Skin of body (tissue), 2 donors: ENCODE results near the gene UBE2E2. TPM values are rescaled to one million over a fixed set of nuclear protein-coding genes. Genes with fewer than 3 reads are reported as not detected.
A peak's percentile ranks its signal among the peaks of the same experiment; 100 is the strongest.

Experiments
- DNase-seq: peaks from one replicate; lab custom pipeline; 2025; lab: John Stamatoyannopoulos, UW
- total RNA-seq: library from RNA; depleted of rRNA; stranded (reverse); fragments of >200 nt; gene quantifications from one replicate; pipeline ENCODE4 v1.2.3, GENCODE V29; 2014

UBE2E2 gene
- total RNA-seq, 1 donor from 2014 or later: 111 TPM

DNA sequence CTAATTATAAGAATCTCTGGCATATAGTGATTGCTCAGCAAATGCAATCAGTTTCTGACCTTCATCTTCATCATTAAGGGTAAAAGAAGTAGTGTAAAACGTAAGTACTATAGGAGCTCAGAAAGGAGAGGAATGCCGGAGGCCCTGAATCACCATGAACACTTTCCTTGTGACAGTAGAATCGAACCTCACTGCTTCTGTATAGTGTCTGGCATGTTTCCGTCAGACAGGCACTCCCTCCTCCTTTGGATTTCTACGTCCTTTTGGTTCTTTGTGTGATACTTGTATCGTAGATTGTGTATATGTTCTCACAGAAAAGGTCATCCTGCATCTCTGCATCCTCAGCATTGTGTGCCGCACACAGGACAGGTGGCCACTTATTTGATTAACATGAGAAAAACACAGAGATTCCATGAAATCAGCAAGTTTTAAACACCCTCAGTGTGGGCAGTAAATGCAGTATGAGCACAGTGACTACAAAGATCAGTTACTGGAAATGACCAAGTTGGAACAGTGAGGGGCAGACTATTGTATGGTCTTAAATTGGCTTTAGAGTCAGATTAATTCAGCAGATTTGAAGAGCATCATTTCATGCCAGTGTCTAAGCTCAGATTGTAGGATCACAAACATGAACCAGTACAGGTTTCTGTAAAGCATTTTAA lies 234.5 kb downstream of the UBE2E2 start:
- no peak for DNase-seq

DNA sequence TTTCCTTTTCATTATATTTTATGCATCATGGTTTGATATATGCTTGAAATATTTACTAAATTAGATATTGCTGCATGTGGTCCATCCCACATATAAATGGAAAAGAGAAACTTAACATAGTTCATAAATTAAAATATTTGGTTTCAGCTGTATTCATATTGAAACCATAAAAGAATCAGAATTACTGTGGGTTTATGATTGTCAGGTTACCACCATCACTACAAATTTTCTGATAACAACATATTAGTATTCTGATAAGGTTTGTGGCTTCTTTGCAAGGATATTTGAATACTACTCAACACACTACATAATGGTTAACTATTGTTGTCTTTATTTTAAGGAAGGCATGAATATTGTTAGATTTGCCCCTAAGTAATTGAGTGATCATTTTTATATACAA lies 235.5 kb downstream of the UBE2E2 start:
- DNase-seq: no peak

DNA sequence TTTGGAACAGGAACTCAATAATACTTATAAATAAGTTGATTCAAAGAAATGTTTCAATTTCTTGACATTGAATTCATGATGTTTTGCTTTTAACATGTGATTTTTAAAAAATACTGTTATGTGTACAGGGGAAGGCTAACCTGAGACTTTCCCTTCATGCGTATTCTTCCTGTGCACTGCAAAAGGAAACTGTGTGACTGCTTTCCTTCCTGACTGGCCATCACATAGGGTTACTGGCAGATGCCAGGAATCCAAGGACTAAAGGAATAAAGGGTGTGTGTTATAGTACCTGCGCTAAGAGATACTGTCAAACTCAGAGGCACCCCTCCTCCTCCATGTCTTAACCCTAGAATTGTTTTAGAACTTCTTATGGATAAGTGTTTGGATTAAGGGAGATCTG lies 236.0 kb downstream of the UBE2E2 start:
- peak; percentile 5 for DNase-seq

DNA sequence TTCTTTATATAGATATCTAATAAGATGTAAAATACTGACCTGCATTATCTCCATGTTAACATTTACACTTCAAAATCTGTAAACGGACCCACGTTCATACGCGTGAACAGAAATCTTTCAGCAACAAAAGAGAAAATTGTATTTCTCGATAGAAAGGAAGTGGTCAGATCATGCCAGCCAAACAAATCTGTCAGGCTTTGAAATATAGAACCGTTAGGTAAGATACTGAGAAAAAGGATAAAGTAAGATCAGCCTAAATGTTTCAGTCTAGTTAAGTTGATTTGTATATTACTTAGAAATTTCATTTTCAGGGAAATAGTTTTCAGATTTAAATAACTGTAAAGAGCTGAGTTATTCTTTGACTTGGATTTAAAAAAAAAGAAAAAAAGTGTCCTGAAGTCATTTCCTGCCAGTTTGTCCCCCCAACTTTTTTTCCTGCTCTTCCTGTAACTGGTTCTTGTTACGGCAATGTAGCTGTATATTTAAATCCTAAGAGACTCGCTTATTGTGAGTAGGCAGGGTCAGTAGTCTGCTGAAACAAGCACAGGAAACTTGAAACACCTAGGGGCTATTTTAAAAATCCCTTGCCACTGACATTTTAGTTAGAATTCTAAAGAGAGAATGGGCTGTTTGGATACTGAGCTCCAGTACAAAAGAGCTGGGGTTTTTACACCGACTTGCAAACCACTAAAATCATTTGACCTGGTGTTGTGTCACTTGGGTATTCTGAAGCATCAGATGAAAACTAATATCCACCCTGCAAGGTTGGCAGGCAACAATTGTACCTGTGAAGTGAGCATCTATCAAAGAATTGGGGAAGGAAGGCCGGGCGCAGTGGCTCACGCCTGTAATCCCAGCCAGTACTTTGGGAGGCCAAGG lies 237.5 kb downstream of the UBE2E2 start:
- no peak for DNase-seq

DNA sequence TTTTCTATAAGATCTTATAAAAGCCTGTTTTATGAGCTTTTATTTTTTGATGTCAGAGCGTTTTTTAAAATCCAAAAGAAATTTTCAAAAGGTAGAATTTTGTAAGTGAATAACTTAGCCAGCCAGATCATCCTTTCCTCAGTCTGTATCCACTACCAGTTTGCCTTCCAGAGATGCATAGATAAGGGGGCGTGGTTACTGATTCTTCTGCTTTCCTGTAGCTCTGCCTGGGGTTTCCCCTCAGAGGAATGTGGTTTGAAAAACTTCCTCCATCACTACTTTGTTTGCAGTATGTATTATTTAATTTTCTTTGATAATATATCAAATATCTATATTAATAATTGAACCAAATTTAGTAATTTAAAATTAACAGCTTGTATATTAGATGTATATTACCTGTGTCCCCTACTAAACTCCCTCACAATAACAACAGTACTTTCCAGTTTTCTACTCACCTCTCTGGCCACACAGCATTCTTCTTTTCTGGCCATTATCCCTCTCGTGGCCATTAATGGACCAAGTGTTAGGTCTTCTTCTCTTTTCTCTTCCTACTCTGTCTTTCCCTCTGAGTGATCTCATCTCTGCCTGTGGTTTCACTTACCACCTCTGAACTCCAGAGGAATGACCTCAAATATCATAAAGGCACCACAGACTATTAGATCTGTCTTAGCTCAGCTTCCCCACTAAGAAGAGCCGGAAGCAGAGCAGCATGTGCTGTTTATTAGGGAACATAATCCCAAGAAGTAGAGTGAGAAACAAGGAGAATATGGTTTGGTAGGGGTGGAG lies 239.7 kb downstream of the UBE2E2 start:
- DNase-seq: no peak

DNA sequence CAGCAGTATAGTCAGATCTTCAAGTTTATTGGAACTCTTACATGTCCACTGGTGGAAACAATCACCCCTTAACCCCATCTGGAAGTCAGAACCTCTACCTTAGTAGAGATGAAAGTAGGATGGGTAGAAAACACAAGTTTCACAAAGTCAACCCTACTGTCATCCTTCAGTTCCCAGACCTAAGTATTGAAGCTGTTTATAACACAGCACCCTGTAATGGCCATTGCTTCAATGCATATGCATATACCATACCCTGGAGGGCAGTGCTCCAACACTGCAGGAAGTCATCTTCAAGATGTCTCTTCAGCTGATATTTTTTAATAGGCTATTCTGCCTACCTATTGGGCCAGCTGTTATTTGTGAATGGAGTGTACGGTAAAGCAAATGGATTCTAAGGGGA lies 241.3 kb downstream of the UBE2E2 start:
- DNase-seq: no peak

DNA sequence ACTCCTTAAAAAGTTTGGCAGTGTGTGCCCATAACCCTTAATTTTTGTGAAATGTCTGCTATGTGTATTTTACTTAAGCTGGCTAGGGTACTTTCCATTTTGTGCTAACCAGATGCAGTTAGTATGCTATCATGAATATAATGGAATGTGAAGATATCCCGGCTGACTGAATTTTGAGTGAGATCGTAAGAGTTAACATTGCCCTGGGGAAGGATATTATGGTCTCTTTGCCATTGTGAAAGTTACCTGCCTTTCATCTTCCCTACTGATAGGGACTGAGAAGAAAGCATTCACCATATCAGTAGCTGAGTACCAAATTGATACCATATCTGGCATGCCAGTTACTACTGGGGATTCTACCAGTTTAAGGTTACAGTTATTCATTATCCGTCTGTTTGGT lies 243.2 kb downstream of the UBE2E2 start:
- no peak for DNase-seq

DNA sequence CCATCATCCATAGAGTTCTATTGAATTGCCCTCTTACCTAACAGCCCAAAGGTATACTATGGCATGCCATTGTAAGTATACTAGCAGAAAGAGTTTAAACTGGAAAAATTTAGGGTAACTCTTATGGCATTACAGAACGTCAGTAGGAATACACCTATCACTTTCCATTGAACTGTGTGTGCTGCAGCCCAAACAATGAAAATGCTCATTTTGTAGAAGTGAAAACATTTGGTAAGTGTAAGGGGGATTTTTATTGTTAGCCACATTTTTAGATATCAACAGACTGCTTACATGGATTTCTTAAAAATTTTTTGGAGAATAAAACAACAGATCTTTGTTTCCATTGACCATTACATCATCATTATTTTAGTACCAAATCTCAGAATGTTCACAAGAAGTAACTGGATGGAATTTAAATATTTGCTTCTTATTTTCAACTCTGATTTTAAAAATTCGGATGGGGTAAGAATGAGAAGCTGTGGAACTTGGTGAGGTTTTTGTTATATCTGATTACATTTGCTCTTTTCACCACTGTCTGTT lies 245.9 kb downstream of the UBE2E2 start:
- DNase-seq: no peak

DNA sequence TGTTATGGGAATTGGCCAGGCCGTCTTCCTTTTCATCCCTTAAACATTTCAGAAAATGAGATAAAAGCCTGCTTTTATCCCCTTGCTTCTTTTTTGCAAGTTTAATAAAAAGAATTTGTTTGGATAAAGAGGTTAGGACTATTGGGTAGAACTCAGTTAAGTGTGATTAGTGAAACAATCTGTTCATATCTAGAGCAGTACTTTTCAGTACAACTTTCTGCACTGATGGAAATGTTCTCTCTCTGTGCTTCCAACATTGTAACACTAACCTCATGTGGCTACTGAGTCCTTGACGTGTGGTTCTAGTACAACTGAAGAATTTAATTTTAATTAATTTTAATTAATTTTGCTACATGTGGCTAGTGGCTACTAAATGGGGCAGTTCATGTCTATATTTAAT lies 246.9 kb downstream of the UBE2E2 start:
- DNase-seq: no peak

DNA sequence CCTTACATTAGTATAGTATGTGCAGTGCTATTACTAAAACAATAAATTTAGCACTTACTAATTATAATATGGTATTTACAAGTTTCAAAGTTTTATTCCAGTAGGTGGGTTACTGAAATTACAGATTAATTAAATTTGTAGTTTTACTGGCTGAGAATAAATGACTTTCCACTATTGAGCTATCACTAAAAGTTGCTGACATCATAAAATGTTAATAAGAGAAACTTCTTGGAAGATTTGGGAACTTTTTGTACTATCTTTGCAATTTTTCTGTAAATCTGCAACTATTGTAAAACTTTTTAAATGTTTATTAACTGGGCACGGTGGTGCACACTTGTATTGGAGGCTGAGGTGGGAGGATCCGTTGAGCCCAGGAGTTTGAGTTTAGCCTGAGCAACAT lies 247.7 kb downstream of the UBE2E2 start:
- no peak for DNase-seq

DNA sequence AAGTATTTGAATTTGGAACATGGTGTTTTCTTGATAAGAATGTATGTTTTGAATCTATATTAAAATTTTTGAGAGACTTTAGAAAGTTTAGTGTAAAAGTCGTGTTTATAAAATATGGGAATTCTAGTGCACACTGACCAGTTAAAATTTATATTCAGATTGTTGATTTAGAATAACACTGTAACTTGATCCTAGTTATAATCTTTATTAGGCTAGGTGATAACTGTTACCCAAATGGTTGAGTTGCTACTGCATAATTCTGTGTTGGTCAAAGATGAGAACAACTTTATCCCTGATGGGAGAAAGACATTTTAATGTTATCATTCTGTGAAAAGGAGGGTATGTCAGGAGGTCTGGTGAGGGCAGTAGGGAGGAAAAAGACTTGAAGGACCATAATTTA lies 249.3 kb downstream of the UBE2E2 start:
- no peak for DNase-seq

DNA sequence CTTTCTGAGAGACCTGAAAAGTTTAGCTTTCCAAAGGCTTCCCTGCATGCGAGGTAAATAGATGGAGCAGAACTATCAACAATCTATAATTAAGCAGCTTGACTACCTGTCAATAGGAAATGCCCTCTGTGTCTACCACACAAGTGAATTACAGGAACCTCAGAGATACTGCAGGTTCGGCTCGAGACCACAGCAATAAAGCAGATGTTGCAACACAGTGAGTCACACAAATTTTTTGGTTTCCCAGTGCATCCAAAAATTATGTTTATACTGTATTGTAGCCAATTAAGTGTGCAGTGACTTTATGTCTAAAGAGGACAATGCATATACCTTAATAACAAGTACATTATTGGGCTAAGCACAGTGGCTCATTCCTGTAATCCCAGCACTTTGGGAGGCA lies 252.0 kb downstream of the UBE2E2 start:
- no peak for DNase-seq

DNA sequence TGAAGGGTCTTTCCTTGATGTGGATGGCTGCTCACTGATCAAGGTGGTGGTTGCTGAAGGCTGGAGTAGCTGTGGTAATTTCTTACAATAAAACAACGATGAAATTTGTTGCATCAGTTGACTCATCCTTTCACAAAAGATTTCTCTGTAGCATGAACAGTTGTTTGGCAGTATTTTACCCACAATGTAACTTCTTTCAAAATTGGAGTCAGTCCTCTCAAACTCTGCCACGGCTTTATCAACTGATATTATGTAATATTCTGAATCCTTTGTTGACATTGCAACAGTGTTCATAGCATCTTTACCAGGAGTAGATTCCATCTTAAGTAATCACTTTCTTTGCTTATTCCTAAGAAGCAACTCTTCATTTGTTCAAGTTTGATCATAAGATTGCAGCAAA lies 252.6 kb downstream of the UBE2E2 start:
- no peak for DNase-seq

DNA sequence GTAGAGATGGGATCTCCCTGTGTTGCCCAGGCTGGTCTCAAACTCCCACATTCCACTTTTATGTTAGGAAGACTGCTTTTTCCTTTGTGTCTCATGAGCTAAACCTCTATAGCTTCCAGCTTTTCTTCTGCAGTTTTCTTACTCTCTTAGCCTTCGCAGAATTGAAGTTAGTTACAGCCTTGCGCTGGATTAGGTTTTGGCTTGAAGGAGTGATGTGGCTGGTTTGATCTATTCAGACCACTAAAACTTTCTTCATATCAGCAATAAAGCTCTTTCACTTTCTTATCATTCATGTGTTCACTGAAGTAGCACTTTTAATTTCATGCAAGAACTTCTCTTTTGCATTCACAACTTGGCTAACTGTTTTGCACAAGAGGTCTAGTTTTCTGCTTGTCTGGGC lies 254.6 kb downstream of the UBE2E2 start:
- no peak for DNase-seq

DNA sequence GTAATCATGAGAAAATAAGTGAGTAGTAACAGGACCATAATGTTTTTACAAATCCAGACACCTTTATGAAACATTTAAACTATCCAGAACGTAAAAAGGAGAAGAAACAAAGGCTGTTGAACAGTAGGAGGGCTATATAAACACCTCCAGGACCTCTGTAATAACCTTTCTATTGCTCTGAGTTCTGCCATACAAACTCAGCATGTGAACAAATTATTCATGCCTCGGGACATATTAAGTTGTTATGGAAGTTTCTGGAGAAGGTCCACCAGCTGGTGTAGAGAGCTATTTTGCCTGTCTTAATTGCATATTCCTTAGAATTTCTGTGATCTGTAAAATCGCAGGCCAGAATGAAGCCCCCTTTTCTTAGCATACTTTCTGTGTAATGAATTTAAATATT lies 256.3 kb downstream of the UBE2E2 start:
- DNase-seq: no peak

DNA sequence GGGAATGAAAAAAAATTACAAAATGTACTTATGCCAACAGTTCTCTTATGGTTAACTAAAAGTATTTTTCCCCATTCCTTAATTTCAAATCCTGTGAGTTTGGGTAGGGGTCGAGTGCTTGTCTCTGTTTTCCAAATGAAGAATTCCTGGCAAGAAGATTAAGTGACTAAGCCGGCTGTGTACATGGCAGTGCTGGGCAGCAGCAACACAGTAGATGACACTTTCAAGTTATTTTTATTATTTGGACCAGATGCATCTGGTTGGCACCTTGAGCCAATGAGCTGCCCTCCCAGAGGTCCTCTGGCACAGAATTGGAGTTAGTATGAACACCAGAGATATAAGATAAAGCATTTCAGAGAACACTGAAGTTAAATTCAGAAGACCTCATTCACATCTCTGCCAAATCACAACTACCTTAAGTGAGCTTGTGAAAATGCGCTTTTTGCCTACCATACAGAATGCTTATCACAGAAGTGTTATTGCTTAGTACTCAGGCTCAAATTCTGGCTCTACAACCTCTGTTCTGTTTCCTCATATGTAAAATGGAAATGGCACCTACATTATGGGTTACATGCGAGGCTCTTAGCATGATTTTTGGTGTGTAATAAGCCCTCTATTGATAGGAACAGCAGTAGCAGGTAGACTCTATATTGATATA lies 256.9 kb downstream of the UBE2E2 start:
- no peak for DNase-seq

DNA sequence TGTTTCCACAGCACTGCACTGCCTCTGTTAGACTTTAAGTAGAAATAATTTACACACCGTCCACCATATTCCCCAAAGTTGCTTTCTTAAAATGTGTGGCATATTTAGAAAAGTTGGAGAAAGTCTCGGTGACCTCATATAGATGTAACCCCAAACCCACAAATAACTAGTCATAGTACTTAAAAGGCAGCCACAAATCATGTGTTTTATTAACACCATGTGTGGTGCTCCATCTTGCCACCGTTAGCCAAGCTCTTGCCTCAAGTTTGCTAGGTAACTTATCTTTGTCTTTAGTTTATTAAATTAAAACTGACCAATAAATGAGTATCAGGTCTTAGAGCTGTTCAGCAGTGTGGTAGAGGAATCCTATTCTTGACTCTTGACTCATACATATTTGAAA lies 257.9 kb downstream of the UBE2E2 start:
- no peak for DNase-seq

DNA sequence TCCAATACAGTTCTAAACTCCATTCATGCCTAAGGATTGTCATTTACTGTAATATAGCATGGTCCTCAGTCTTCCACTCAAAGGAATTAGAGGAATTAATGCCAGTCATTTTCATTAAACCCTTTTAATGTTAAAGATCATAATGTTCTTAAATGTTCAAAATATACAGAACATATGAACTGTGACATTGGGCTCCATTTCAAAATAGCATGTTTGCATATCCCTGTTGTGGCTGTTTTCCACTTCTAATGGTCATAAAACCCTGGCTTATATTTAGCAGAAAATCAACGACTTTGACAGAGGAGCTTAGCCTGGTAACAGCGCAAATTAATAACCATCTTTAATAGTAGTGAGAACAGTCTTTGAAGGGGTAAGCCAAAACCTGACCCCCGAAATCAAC lies 260.7 kb downstream of the UBE2E2 start:
- DNase-seq: no peak

DNA sequence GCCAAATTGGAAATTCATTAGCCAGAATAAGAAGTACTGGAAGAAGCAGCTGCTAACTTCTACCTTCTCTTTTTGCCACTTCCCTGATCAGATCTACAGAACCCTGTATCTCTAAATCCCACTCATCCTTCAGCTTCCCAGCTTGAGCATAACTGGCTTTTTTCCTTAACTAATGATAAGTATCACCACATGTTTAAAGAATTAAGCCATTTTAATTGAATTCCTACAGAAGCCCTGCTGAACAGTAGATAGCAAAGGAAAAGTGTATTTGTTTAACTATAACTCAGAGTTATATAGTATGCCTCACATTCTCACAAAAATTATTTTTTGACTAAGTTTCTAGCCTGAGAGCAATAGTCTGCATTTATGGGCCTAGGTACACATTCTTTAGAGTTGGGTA lies 262.4 kb downstream of the UBE2E2 start:
- DNase-seq: no peak

DNA sequence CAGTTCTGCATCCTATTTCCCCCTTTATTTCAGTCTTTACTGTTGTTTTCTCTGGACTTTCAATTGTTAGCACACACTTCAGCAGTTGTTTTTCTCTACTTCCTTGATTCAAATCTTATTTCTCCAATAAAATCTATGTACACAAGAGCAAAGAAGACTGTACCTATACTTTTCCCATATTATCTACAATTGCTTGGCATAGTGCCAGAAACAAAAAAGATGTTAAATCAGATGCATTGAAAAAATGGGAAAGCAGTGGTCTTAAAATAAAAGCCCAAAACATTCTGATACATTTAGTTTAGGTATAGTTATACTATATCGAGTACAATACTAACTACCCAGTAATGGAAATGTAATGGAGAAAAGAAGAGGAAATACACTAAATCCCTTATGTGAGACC lies 265.1 kb downstream of the UBE2E2 start:
- DNase-seq: no peak

DNA sequence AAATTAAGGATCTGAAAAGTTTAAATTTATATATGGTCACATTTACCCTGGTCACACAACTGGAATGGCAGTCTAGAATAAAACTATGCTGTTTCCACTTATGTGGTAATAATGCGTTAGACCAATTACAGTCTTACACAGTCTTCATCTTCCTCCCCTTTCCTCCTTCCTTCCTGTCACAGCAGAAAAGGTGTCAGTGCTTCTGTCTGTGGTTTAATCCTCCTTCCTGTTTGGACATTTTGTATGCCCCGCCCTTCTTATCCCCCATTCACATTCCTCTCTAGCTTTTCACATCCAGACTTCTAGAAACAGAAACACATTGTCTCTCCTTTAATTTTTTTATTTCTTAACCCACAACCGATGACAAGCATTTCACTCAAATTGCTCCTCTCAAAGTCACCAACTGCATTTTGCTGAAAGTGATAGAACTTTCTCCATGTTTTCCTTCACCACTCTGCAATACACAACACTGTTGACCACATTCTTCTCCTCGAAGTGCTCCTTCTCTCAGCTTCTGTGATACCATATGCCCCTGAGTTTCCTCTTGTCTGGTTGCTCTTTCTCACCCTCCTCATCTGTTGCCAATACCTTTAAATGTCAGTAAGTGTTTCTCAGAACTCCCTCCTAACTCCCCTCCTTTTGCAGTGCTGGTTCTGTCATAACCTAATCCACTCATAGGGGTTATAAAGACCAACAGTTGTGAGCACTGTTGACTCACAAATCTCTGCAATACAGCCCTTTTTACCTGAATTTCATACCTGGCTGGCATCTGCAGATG lies 271.6 kb downstream of the UBE2E2 start:
- no peak for DNase-seq
